H9 (cell line): Measurements from ENCODE around the gene ANKK1. TPM values are rescaled to one million over a fixed set of nuclear protein-coding genes. Genes with fewer than 3 reads are reported as not detected.

Experiments
- DNase-seq: peaks from one replicate; pipeline ENCODE4 v3.0.0-alpha.2; 2017
- H2AFZ ChIP-seq: one replicate; pipeline ENCODE4 v1.6.1; 2013; ENCODE audit warnings: mild to moderate bottlenecking, low read length, control low read depth, moderate library complexity
- H2AK5ac ChIP-seq: 2 replicates; pipeline ENCODE4 v1.6.1; 2013; ENCODE audit warnings: low read length, control low read depth, mixed read lengths; ENCODE audit not compliant: insufficient read length
- H2BK120ac ChIP-seq: one replicate; pipeline ENCODE4 v1.6.1; 2013; ENCODE audit warnings: low read depth, mild to moderate bottlenecking, low read length, control low read depth, inconsistent platforms; ENCODE audit not compliant: poor library complexity, severe bottlenecking
- H2BK12ac ChIP-seq: 2 replicates; pipeline ENCODE4 v1.6.1; 2013; ENCODE audit warnings: low read length, control low read depth, mixed read lengths, low read depth; ENCODE audit not compliant: insufficient read length
- H2BK15ac ChIP-seq: 2 replicates; pipeline ENCODE4 v1.6.1; 2013; ENCODE audit warnings: low read depth, low read length, control low read depth
- H2BK20ac ChIP-seq: one replicate; pipeline ENCODE4 v1.6.1; 2013; ENCODE audit warnings: low read depth, mild to moderate bottlenecking, low read length, control low read depth, inconsistent platforms; ENCODE audit not compliant: poor library complexity, severe bottlenecking
- H2BK5ac ChIP-seq: 2 replicates; pipeline ENCODE4 v1.6.1; 2013; ENCODE audit warnings: low read length, control low read depth, mixed read lengths; ENCODE audit not compliant: insufficient read length
- H3K14ac ChIP-seq: 2 replicates; pipeline ENCODE4 v1.6.1; 2013; ENCODE audit warnings: low read length, control low read depth; ENCODE audit not compliant: insufficient read depth
- H3K18ac ChIP-seq: 2 replicates; pipeline ENCODE4 v1.6.1; 2013; ENCODE audit warnings: low read depth, mild to moderate bottlenecking, mixed read lengths, low read length, control low read depth; ENCODE audit not compliant: insufficient read length
- H3K23ac ChIP-seq: 2 replicates; pipeline ENCODE4 v1.6.1; 2013; ENCODE audit warnings: low read length, control low read depth, mixed read lengths, low read depth; ENCODE audit not compliant: insufficient read length
- H3K23me2 ChIP-seq: 2 replicates; pipeline ENCODE4 v1.6.1; 2013; ENCODE audit warnings: low read depth, mild to moderate bottlenecking, mixed read lengths, low read length, control low read depth; ENCODE audit not compliant: insufficient read length, poor library complexity, severe bottlenecking
- H3K27ac ChIP-seq: 2 replicates; pipeline ENCODE4 v1.5.1; 2013; ENCODE audit warnings: low read length, control low read depth, mixed read lengths, low read depth; ENCODE audit not compliant: insufficient read length
- H3K27me3 ChIP-seq: 2 replicates; pipeline ENCODE4 v1.6.1; 2013; ENCODE audit warnings: low read length, control low read depth, inconsistent platforms; ENCODE audit not compliant: insufficient read depth
- H3K4ac ChIP-seq: 2 replicates; pipeline ENCODE4 v1.6.1; 2013; ENCODE audit warnings: low read depth, mild to moderate bottlenecking, control low read depth, inconsistent platforms, low read length, moderate library complexity
- H3K4me1 ChIP-seq: 2 replicates; pipeline ENCODE4 v1.6.1; 2013; ENCODE audit warnings: low read length, control low read depth, inconsistent platforms; ENCODE audit not compliant: insufficient read depth
- H3K4me2 ChIP-seq: 2 replicates; pipeline ENCODE4 v1.6.1; 2013; ENCODE audit warnings: low read length, control low read depth, mixed read lengths; ENCODE audit not compliant: insufficient read length, insufficient read depth
- H3K56ac ChIP-seq: 2 replicates; pipeline ENCODE4 v1.6.1; 2013; ENCODE audit warnings: low read depth, mild to moderate bottlenecking, mixed read lengths, low read length, control low read depth; ENCODE audit not compliant: insufficient read length
- H3K79me1 ChIP-seq: 2 replicates; pipeline ENCODE4 v1.6.1; 2013; ENCODE audit warnings: low read depth, mild to moderate bottlenecking, moderate library complexity, low read length, control low read depth, inconsistent platforms; ENCODE audit not compliant: insufficient read depth, poor library complexity, severe bottlenecking
- H3K79me2 ChIP-seq: 2 replicates; pipeline ENCODE4 v1.6.1; 2013; ENCODE audit warnings: low read length, control low read depth, inconsistent platforms; ENCODE audit not compliant: insufficient read depth
- H3K9ac ChIP-seq: 2 replicates; pipeline ENCODE4 v1.6.1; 2013; ENCODE audit warnings: low read length, control low read depth, mixed read lengths; ENCODE audit not compliant: insufficient read length; ENCODE audit errors: extremely low read depth
- H3K9me3 ChIP-seq: one replicate; pipeline ENCODE4 v1.6.1; 2013; ENCODE audit warnings: low read depth, low read length, inconsistent platforms; ENCODE audit not compliant: control insufficient read depth
- H3T11ph ChIP-seq: one replicate; pipeline ENCODE4 v1.6.1; 2013; ENCODE audit warnings: mild to moderate bottlenecking, low read length, control low read depth, inconsistent platforms
- H4K20me1 ChIP-seq: one replicate; pipeline ENCODE4 v1.6.1; 2013; ENCODE audit not compliant: control insufficient read depth, insufficient read length, insufficient read depth
- H4K5ac ChIP-seq: 2 replicates; pipeline ENCODE4 v1.6.1; 2013; ENCODE audit warnings: low read depth, mild to moderate bottlenecking, mixed read lengths, low read length, control low read depth; ENCODE audit not compliant: insufficient read length
- H4K8ac ChIP-seq: replicated peaks from 2 replicates; pipeline ENCODE4 v1.6.1; 2013; ENCODE audit warnings: low read length, control low read depth, mixed read lengths, low read depth; ENCODE audit not compliant: insufficient read length
- H4K91ac ChIP-seq: 2 replicates; pipeline ENCODE4 v1.6.1; 2013; ENCODE audit warnings: low read depth, mild to moderate bottlenecking, moderate library complexity, mixed read lengths, low read length, control low read depth; ENCODE audit not compliant: insufficient read length
- H3K27ac Mint-ChIP-seq, 3 experiments: 2 replicates in 2 of 3; 3 replicates in 1 of 3; pipeline ENCODE4 v1.8.0; 2020 to 2021; ENCODE audit warnings: mixed read lengths in 3 of 3, mild to moderate bottlenecking in 1 of 3, moderate library complexity in 1 of 3
- H3K27me3 Mint-ChIP-seq: 2 replicates; pipeline ENCODE4 v1.8.0; 2021; ENCODE audit warnings: low read depth, mild to moderate bottlenecking, moderate library complexity, mixed read lengths
- H3K36me3 Mint-ChIP-seq, 3 experiments: 2 replicates in 2 of 3; 3 replicates in 1 of 3; pipeline ENCODE4 v1.8.0; 2020 to 2021; ENCODE audit warnings: low read depth in 3 of 3, mixed read lengths in 3 of 3; ENCODE audit not compliant: insufficient read depth in 1 of 3
- H3K4me1 Mint-ChIP-seq, 2 experiments: 2 replicates each; pipeline ENCODE4 v1.8.0; 2020; ENCODE audit warnings: mixed read lengths in 2 of 2
- H3K4me3 Mint-ChIP-seq, 2 experiments: 2 replicates in 1 of 2; 3 replicates in 1 of 2; pipeline ENCODE4 v1.8.0; 2020 to 2021; ENCODE audit warnings: mild to moderate bottlenecking in 2 of 2, mixed read lengths in 2 of 2, moderate library complexity in 1 of 2
- H3K9me3 Mint-ChIP-seq, 2 experiments: 2 replicates in 1 of 2; 3 replicates in 1 of 2; pipeline ENCODE4 v1.8.0; 2020; ENCODE audit warnings: mild to moderate bottlenecking in 2 of 2, mixed read lengths in 2 of 2, moderate library complexity in 1 of 2
- WGBS: extraction: QIAGEN DNeasy Blood & Tissue Kit; methylation state at CpG from one replicate; pipeline ENCODE4 v1.1.7; 2013; ENCODE audit warnings: missing lambda C conversion rate, low lambda C conversion rate, mixed read lengths; ENCODE audit not compliant: insufficient read length; ENCODE audit errors: extremely low coverage; 5-methylcytosine and 5-hydroxymethylcytosine counted together
- total RNA-seq: library from RNA; stranded (reverse); gene quantifications from 2 replicates; pipeline ENCODE4 v1.2.1, GENCODE V29; 2021
- TF ChIP-seq, protein P1 (sequence below): fragments of 200-600 bp; sonication (generic); conservative IDR thresholded peaks from 3 replicates; pipeline ENCODE4 v1.8.0; 2021; ENCODE audit warnings: antibody characterized with exemption, mild to moderate bottlenecking

The ANKK1 gene
- total RNA-seq, 1 experiment from 2014 or later: 0.20 TPM

DNA sequence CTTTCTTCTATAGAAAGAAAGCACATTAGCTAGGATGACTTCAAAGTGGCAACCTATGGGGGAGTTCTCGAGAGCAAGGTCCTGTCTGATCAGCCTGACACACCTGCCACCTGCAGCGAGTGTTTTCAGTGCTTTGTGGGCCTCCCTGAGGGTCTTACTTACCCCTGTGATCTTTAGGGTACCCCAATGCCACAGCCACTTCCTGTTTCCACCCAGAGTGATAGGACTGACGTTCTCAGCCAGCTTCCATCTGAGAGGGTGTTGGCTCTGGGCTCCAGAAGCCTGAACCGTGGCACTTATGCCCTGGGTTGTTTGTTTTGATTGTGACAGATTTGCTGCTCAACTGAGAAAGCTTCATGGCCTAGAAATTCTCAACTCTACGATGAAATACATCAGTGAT lies 21.7 kb upstream of the ANKK1 start:
- Histone ChIP-seq H3K9me3 (no peaks in the 10 kb centered on the region), H3K9ac (no peak overlapping the region), H3K27me3 (no peaks in the 10 kb centered on the region), H3K4me1 (peaks cover 3% of the 10 kb centered on the region; the same call in 1 of the 2 replicates), H2BK12ac (no peak overlapping the region), H4K5ac (no peak overlapping the region), H3K4ac (no peak overlapping the region), H3K23ac (no peak overlapping the region), H3K79me2 (no peaks in the 10 kb centered on the region), H4K91ac (no peak overlapping the region), H3K56ac (no peak overlapping the region), H3K23me2 (no peaks in the 10 kb centered on the region), H3T11ph (no peak overlapping the region), H2AFZ (no peak overlapping the region), H2BK5ac (no peak overlapping the region), H3K4me2 (no peak overlapping the region), H4K20me1 (no peaks in the 10 kb centered on the region), H2BK120ac (no peak overlapping the region), H2AK5ac (no peak overlapping the region), H3K79me1 (no peaks in the 10 kb centered on the region), H3K27ac (no peak overlapping the region), H3K14ac (no peak overlapping the region), H4K8ac (no peak overlapping the region), H3K18ac (no peak overlapping the region), H2BK20ac (no peak overlapping the region), H2BK15ac (no peak overlapping the region)
- Mint-ChIP-seq H3K9me3 (no peaks in the 10 kb centered on the region), H3K4me3 (no peak overlapping the region), H3K4me1 (peaks cover 17 to 21% of the 10 kb centered on the region in 2 experiments), H3K27me3 (no peaks in the 10 kb centered on the region), H3K36me3 (no peaks in the 10 kb centered on the region), H3K27ac (no peak overlapping the region)
- DNase-seq: no peak
- TF ChIP-seq, protein P1, sequence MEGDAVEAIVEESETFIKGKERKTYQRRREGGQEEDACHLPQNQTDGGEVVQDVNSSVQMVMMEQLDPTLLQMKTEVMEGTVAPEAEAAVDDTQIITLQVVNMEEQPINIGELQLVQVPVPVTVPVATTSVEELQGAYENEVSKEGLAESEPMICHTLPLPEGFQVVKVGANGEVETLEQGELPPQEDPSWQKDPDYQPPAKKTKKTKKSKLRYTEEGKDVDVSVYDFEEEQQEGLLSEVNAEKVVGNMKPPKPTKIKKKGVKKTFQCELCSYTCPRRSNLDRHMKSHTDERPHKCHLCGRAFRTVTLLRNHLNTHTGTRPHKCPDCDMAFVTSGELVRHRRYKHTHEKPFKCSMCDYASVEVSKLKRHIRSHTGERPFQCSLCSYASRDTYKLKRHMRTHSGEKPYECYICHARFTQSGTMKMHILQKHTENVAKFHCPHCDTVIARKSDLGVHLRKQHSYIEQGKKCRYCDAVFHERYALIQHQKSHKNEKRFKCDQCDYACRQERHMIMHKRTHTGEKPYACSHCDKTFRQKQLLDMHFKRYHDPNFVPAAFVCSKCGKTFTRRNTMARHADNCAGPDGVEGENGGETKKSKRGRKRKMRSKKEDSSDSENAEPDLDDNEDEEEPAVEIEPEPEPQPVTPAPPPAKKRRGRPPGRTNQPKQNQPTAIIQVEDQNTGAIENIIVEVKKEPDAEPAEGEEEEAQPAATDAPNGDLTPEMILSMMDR: no peak
- no CpG with 5 or more reads among the region's 5 CpGs for WGBS
